NK-92 (cell line): ENCODE data around the gene SORCS1.

Experiments
- DNase-seq: peaks from one replicate; lab custom pipeline; 2025; ENCODE audit not compliant: unreplicated experiment; lab: John Stamatoyannopoulos, UW

Gene SORCS1

GRCh38 chr10:106997721-106998120 is 166.8 kb downstream of the SORCS1 start:
- no peak for DNase-seq

- DNase-seq = no peak
These were observed 168.0 kb downstream of the SORCS1 start for GRCh38 chr10:106996510-106996909.

GRCh38 chr10:106992055-106992454 is 172.5 kb downstream of the SORCS1 start:
- DNase-seq = no peak

GRCh38 chr10:106991091-106991490 is 173.4 kb downstream of the SORCS1 start:
- DNase-seq = no peak

DNA sequence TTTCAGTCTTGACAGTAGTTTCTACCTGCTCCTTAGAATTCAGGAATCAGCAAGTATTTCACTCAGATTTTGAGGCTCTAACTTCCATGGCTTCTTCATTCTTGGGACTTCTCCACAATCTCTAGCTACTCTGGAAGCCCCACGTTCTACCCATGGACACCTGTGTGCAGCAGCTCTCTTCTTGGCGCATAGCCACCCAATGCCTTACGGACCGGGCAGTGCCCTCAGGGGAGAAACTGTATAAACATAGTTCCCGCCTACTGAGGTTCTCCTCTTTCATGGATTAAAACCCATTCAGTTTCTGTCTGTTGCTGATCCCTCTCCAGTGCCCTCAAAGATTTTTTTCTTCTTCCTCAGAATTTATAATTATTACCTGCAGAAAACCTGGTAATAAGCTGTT is 177.1 kb downstream of the SORCS1 start:
- DNase-seq = no peak

GRCh38 chr10:106982268-106982667 is 182.2 kb downstream of the SORCS1 start:
- DNase-seq = no peak

GRCh38 chr10:106981452-106982075 is 182.9 kb downstream of the SORCS1 start:
- no peak for DNase-seq

DNA sequence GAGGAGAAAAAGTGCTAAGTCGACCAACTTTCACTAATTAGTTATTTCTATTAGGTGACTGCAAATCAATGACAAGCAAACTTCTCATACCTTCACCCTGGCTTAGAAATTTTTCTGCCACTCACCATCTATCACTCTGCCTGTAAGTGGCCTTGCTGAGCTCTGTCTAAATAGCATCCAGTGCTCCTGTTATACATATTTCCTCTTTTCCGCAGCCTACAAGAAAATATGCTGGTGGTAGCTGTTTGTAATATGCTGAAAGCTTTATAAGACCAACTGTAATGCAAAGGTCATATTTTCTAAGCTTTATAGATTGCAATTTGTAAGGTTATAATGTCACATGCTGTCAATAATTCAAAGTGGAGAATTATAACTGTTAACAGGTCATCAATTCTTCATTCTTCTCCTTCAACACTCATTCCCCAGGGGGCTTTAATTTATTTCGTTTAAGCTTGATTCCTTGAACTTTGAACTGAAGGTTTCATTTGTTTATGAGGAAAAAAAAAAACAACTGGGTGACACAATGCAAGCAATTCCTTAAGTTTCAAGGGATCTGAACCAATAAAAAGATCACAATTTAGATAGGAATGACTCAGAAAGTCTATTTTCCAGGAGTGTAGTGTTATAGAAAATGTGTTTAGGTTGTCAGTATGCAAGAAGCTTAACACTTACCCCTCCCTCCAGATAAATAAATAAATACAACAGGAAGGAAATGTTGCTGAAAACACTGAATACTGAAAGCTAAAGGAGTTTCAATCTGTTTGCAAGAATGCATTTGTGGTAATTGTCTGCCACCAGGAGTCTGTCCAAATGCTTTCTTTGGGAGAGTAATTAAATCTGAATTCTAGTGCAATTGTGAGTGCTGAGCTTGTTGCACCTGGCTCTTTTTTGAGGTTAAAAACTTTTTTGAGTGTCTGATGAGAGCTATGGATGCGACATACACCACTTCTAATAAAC is 183.7 kb downstream of the SORCS1 start:
- no peak for DNase-seq

DNA sequence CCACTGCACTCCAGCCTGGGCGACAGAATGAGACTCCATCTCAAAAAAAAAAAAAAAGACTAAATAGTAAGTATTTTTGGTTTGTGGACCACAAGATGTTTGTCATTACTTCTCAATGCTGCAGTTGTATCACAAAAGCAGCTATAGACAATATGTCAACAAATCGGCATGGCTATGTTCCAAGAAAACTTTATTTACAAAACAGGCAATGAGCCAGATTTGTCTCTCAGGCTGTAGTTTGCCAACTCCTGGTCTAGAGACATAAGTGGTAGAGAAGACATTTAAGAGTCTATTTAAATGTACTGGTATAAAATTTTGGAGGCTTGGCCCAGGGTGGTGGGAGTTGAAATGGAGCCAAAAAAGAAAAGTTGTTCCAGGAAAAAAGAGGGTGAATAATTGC is 185.8 kb downstream of the SORCS1 start:
- no peak for DNase-seq

- no peak for DNase-seq
These were observed 190.8 kb downstream of the SORCS1 start for GRCh38 chr10:106973716-106974115.

- DNase-seq = no peak
These were observed 191.2 kb downstream of the SORCS1 start for GRCh38 chr10:106973288-106973687.

DNA sequence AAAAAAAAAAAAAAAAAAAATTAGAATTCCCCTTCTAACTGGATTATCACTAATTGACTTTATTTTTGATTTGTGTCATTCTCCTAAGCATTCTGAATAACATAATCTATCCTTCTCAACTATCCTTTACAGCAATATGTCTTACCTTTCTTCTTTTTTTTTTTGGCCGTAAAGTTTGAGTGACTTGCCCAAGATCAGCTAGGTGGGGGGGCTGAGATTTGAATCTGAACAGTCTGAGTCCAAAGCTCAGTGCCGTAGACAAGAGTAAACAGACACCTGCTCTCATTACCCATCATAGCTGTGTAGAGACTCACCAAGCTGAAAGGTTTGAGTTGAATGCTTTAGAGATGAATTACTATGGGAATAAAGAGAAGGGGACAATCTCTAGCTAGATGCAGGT is 192.1 kb downstream of the SORCS1 start:
- no peak for DNase-seq

- DNase-seq = no peak
These were observed 193.1 kb downstream of the SORCS1 start for GRCh38 chr10:106971411-106971831.

- DNase-seq = no peak
These were observed 197.1 kb downstream of the SORCS1 start for GRCh38 chr10:106967452-106967851.

DNA sequence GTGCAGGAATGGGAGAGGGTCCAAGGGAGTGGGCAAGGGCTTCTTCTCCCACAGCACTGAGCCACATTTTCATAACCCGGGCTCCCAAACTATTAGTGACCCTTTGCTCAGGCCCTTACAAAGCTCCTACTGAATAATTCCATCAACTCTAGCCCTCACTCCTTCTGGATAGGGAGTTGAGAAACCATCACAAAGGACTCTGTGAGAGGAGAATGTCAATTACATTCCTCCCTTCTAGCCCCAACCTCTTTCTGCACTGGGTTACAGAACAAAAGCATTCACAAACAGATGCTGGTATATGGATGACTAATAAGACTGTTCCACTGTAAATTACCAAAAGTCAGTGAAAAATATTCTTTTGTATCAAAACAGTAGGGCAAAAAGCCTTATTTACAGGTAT is 203.7 kb downstream of the SORCS1 start:
- no peak for DNase-seq

- DNase-seq = no peak
These were observed 205.0 kb downstream of the SORCS1 start for GRCh38 chr10:106959521-106959920.

DNA sequence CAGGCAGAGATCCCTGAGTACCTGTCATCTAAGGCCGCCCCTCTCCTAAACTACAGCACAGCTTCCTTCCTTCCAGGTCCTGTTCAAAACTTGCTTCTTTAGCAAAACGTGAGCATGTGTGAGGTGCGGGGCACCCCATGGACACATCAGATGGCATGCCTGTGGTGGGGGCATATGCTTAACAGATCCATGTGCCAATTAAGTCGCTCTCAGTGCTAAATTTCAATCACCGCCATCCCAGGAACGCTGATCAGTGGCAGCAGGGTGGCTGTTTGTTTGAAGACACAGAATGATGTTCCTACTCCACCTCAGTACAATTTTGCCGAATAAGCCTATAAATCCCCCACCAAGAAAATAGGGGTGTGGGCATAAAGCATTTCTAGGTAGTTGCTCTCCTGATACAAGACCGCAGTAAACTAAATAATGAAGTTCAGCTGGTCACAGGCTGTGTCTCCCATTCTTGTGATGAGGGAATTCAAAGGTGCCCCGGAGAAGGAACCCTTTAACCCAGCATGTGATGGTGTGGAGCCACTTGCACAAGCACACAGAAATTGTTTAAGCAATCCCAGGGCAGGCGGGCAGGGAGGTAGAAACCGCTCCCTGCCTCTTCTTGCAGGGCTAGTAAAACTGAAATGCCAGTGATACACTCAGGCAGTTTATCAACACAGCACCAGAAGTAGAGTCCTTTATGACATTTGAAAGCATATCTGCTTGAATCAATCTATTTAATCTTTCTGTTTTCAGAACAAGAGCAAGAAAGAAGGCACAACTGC is 205.7 kb downstream of the SORCS1 start:
- DNase-seq = no peak

- no peak for DNase-seq
These were observed 206.5 kb downstream of the SORCS1 start for GRCh38 chr10:106957823-106958588.

- DNase-seq = no peak
These were observed 208.1 kb downstream of the SORCS1 start for GRCh38 chr10:106956216-106956915.

DNA sequence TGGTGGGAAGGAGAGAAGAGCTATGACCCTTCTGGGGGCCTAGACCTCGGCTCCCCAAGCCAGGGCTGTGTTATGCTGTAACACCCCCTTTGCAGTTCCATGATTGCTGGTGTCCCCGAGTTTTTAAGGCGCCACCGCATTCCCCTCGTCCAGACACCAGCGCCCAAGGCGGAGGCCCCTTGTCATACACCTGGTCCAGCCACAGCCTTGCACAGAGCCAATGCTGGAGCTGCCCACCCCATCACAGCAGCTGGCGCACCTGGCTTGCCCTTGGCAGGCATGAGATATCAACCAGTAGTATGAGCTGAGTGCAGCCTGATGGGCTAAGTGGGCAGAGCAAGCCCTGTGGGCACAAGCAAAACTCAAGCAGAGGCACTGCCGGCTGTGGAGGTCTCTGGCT is 209.4 kb downstream of the SORCS1 start:
- DNase-seq = no peak
